ENCODE data around the gene LIN54.

DNA sequence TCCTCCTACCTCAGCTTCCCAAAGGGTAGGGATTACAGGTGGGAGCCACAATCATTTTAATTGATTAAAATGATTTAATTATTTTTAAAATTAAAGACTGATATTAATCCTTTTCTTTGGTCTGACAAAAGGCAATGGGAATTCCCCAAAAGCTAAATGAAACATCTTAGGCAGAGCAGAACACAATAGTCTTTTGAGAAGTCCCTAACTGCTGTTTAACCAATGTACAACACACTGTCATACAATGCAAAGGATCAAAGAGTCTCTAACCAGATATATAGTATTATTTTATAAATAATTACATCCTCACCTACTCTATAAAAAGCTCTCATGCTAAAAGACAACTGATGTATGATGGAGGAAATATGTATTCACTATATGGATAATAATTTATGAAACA, 63.1 kb downstream of the LIN54 start:
- TF ChIP-seq, protein P1, sequence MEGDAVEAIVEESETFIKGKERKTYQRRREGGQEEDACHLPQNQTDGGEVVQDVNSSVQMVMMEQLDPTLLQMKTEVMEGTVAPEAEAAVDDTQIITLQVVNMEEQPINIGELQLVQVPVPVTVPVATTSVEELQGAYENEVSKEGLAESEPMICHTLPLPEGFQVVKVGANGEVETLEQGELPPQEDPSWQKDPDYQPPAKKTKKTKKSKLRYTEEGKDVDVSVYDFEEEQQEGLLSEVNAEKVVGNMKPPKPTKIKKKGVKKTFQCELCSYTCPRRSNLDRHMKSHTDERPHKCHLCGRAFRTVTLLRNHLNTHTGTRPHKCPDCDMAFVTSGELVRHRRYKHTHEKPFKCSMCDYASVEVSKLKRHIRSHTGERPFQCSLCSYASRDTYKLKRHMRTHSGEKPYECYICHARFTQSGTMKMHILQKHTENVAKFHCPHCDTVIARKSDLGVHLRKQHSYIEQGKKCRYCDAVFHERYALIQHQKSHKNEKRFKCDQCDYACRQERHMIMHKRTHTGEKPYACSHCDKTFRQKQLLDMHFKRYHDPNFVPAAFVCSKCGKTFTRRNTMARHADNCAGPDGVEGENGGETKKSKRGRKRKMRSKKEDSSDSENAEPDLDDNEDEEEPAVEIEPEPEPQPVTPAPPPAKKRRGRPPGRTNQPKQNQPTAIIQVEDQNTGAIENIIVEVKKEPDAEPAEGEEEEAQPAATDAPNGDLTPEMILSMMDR (IDR thresholded peaks at IDR 0.05): no peak
- TF ChIP-seq POLR2AphosphoS5 (IDR thresholded peaks at IDR 0.05) (no peak), POLR2A (IDR thresholded peaks at IDR 0.05) (no peak)
